Measurements from ENCODE around the gene INPP5F. TPM values are rescaled to one million over a fixed set of nuclear protein-coding genes. Genes with fewer than 3 reads are reported as not detected.

INPP5F gene
- total and polyA plus RNA-seq, 2 of the 13 experiments (the other 11 are each of a cell fraction or from before 2014, with no cell fraction given): 12.5 to 15.7 TPM

- TF ChIP-seq FOXO4 (CRISPR knock-in tag; conservative IDR thresholded peaks at IDR 0.05) (no peak), HNF4G (IDR thresholded peaks at IDR 0.05; ENCODE audit: borderline replicate concordance, low read depth, low read length) (0 out of 2 replicates have a peak, but pooled peaks have one; percentile 22), HNF4G (CRISPR knock-in tag; IDR thresholded peaks at IDR 0.05; ENCODE audit: borderline replicate concordance, low read depth) (no peak), RXRB (CRISPR knock-in tag; IDR thresholded peaks at IDR 0.05; ENCODE audit: borderline replicate concordance) (peak; percentile 23; the same call in 1 of the 2 replicates)
Measured at GRCh38 chr10:119723624-119724023, 2.2 kb upstream of the INPP5F start (continued).

- Histone ChIP-seq H3K4me2 (ENCODE audit: low read depth, low read length) (peak overlapping the region; percentile 95), H3K36me3 (replicated peaks in 1 of 2; ENCODE audit: control insufficient read depth in 1 of 2, insufficient read depth in 2 of 2, low read length in 2 of 2) (no peaks in the 10 kb centered on the region), H3K27me3 (ENCODE audit: control insufficient read depth in 1 of 2, insufficient read depth in 2 of 2, low read length in 2 of 2) (no peaks in the 10 kb centered on the region; a peak in 1 of 5 replicates), H3K4me1 (ENCODE audit: insufficient read depth, low read length) (peaks cover 50% of the 10 kb centered on the region), H3K79me2 (ENCODE audit: insufficient read depth, low read length) (peaks cover 33% of the 10 kb centered on the region), H3K9me3 (ENCODE audit: low read length) (no peaks in the 10 kb centered on the region), H3K9ac (ENCODE audit: insufficient read depth, low read depth, low read length) (peak overlapping the region; percentile 89), H3K27ac (ENCODE audit: extremely low read length, insufficient read depth, low read length) (peak overlapping the region; percentile 95), H3K4me3 (replicated peaks in 1 of 3; ENCODE audit: insufficient read depth in 1 of 3, low read depth in 2 of 3, low read length in 3 of 3) (peak overlapping the region; percentile 84 to 88 (median 86)), H2AFZ (ENCODE audit: low read length) (no peak overlapping the region), H4K20me1 (ENCODE audit: insufficient read depth, low read length) (no peaks in the 10 kb centered on the region)
- CTCF ChIA-PET (ENCODE audit: low intra/inter-chr PET ratio, low total read pairs): interaction anchor here (0.9 kb wide), 1 partner anchor 26 kb away, joined by 3 read pairs; no protein-coding TSS in a partner anchor
- FAIRE-seq: no peak
- 8% methylated on average over 21 of the region's 21 CpGs for whole genome bisulfite sequencing (ENCODE audit: low lambda C conversion rate)
- in situ Hi-C loops (cut with HindIII; ENCODE audit: extremely low pct_ligation_motif_present, low pct_unique_long_range_greater_than_20kb) (no loop called here), intact Hi-C loops (cut with micrococcal nuclease; ENCODE audit: unreplicated experiment) (loop anchor here (2.0 to 10.0 kb wide), 2 partner anchors 38 to 130 kb away; partner anchors contain the start of gene TIAL1)
- peak; percentile 26 for ATAC-seq
- TSS peak; percentile 88 for BruUV-seq (replicated peaks)
- peak; percentile 37 for DNase-seq (ENCODE audit: low spot score)
- POLR2A ChIA-PET: interaction anchor here (0.7 to 3.4 kb wide), 22 partner anchors 9 to 171 kb away, joined by 3 to 30 read pairs (median 4); partner anchors contain the start of genes BAG3, MCMBP, SEC23IP and TIAL1
- TF ChIP-seq PATZ1 (CRISPR knock-in tag; IDR thresholded peaks at IDR 0.05): peak; percentile 63; the same call in 1 of the 2 replicates
- TF ChIP-seq MTERF4 (CRISPR knock-in tag; IDR thresholded peaks at IDR 0.05): peak; percentile 42; the same call in 1 of the 2 replicates
- no peak for TF ChIP-seq ZBTB44 (CRISPR knock-in tag; IDR thresholded peaks at IDR 0.05)
- peak; percentile 9 for TF ChIP-seq XRCC5 (optimal IDR thresholded peaks at IDR 0.05; ENCODE audit: low read length)
- TF ChIP-seq GABPA (IDR thresholded peaks at IDR 0.05; ENCODE audit: low read depth, low read length): no peak
- TF ChIP-seq GABPA (CRISPR knock-in tag; IDR thresholded peaks at IDR 0.05; ENCODE audit: low read depth): peak; percentile 71; the same call in 1 of the 2 replicates
Measured at GRCh38 chr10:119724593-119725516, 995 bp upstream of the INPP5F start.
